MM.1S (cell line): ENCODE measurements around the gene CHRDL1.

Experiments
- CTCF ChIP-seq: fragments of 300-600 bp; sonication (generic); IDR thresholded peaks from 2 replicates; pipeline ENCODE4 v1.5.1; 2016; ENCODE audit warnings: antibody characterized with exemption, low read length, mixed read lengths
- EZH2 ChIP-seq: fragments of 300-600 bp; sonication (generic); optimal IDR thresholded peaks from 2 replicates; pipeline ENCODE3; 2017; ENCODE audit warnings: low read depth, mild to moderate bottlenecking, antibody characterized with exemption, low read length, mixed read lengths

GRCh38 chrX:110743679-110744340, 51.8 kb downstream of the CHRDL1 start:
- no peak for TF ChIP-seq CTCF
- no peak for TF ChIP-seq EZH2
